GM10847 (cell line): Measurements from ENCODE around the gene DENND1C.
A peak's percentile ranks its signal among the peaks of the same experiment; 100 is the strongest.

Source experiments
- POLR2A ChIP-seq: IDR thresholded peaks from 2 replicates; pipeline ENCODE4 v1.6.1; 2011; ENCODE audit not compliant: insufficient read length; ENCODE audit errors: extremely low read depth

The DENND1C gene

GRCh38 chr19:6475321-6476108 is 6.1 kb downstream of the DENND1C start:
- no peak for TF ChIP-seq POLR2A

DNA sequence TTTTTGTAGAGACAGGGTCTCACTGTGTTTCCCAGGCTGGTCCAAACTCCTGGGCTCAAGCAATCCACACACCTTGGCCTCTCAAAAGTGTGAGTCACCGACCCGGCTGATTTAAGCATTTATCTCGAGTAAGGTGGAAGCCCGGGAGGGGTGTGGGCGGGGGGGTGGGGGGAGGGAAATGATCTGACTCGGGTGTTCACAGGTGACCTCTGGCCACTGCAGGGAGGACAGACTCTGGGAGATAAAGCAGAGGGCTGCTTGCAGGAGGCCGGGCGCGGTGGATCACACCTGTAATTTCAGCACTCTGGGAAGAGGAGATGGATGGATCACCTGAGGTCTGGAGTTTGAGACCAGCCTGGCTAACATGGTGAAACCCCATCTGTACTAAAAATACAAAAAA is 7.9 kb downstream of the DENND1C start:
- no peak for TF ChIP-seq POLR2A

GRCh38 chr19:6472713-6473112 is 8.9 kb downstream of the DENND1C start:
- no peak for TF ChIP-seq POLR2A

GRCh38 chr19:6471076-6471475 is 10.5 kb downstream of the DENND1C start:
- no peak for TF ChIP-seq POLR2A

DNA sequence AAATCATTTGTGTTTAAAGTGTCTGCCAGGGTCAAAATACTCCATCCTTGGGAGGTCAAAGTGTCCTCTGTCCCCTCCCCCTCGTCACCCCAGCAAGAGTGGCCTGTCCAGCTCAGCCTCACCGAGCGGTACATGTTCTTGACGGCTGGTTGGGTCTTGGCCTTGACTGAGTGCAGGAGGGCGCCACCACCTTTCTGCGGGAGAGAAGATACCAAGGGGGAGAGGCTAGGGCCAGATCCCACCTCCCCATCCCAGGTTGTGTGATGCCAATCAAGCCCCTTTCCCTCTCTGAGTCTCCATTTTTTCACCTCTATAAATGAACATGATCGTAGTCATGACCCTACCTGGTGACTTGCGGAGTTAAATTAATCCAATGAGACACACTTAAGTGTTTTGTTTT is 11.4 kb downstream of the DENND1C start:
- no peak for TF ChIP-seq POLR2A

DNA sequence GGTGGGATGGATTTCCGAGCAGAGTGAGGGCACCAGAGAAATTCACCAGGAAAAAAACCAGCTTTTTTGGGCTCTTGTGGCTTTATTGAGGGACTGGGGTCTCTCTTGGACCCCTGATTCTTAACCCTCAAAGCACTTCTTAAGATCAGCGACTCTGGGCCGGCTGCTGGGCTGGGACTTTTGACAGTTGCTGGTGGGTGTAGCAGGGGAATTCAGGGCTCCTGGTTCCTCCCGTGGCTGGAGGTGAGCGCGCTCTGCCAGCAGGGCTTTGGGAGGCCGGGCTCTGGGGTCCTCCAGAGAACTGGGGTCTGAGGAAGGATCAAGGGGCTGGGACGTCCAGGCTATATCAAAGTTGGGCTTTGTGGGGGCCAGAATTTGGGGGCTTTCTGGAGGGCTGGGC is 14.2 kb downstream of the DENND1C start:
- TF ChIP-seq POLR2A, result no peak

- no peak for TF ChIP-seq POLR2A
Measured at GRCh38 chr19:6466526-6467248, 14.9 kb downstream of the DENND1C start.

DNA sequence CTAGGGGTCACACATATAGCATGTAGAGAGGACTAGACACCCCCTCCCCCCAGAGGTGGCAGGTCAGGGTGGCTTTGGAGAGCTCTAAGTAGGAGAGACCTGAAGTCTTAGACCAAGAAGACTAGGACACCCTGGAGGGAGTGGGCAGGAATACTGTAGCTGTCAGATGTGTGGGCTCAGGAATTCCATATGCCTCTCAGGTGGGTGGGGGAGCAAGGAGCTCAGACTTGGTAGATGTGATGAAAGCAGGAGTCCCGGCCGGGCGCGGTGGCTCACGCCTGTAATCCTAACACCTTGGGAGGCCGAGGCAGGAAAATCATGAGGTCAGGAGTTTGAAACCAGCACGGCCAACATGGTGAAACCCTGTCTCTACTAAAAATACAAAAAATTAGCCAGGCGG is 15.9 kb downstream of the DENND1C start:
- no peak for TF ChIP-seq POLR2A

GRCh38 chr19:6465006-6465405 is 16.6 kb downstream of the DENND1C start:
- no peak for TF ChIP-seq POLR2A

GRCh38 chr19:6464070-6464873 is 17.3 kb downstream of the DENND1C start, which contains the start of gene CRB3:
Gene CRB3 (plus strand): TSS chr19:6464271. CDS start chr19:6464702, 431 bp downstream.
- TF ChIP-seq POLR2A, result no peak

GRCh38 chr19:6460099-6460884 is 21.3 kb downstream of the DENND1C start:
- TF ChIP-seq POLR2A, result peak; percentile 35

DNA sequence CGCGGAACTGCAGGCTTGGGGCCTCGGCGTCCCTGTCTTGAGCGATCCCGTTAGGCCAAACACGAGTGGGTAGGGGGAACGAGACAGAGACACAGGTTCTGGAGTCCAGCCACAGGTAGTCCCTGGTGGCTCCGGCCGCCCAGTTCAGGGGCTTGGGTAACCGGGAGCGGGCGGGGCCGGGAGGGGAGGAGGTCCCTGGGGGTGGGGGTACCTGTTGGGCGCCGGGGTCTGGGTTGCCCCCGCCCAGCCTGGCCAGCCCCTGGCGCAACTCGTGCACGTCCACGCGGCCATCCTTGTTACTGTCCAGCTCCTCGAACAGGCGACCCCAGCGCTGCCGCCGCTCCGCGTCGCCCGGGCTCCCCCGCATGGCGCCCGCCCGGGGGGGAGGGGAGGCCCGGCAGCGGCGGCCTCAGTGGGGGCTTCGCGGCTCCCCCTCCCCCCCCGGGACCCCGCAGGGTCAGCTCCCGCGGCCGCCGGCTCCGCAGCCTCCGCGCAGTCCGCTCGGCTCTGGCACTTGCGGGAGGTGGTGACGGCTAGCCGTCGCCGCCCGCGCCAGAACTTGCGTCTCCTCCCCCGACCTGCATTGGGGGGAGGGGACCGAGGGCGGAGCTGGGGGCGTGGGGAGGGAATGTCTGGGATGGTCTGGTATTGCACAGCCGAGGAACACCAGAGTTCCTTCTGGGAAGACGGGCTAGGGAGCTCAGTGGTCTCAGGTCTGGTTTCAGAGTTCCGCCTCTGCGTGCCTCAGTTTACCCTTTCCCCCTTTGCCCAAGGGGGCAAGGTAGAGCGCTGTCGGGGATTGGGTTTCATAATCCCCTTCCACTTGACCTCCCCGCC is 22.1 kb downstream of the DENND1C start, which contains the start of gene SLC25A23:
TSS of gene SLC25A23 (minus strand) at position 531 of the 837 bp plus-strand sequence. CDS start at position 367, 164 bp downstream.
- peak; percentile 37 for TF ChIP-seq POLR2A

GRCh38 chr19:6458695-6459261 is 22.8 kb downstream of the DENND1C start:
- no peak for TF ChIP-seq POLR2A
